Urothelium cell line (cell line): ENCODE results near the gene PLEKHA8.

ENCODE experiments used
- DNase-seq: peaks from one replicate; pipeline ENCODE4 v3.0.0; 2011; ENCODE audit warnings: low spot score, mixed read lengths
- FAIRE-seq: peaks from 2 replicates; lab custom pipeline; 2011; peaks lifted over from hg19 to GRCh38; lab: Jason Lieb, UNC

Gene PLEKHA8

GRCh38 chr7:30140456-30140855 lies 112.2 kb downstream of the PLEKHA8 start:
- FAIRE-seq = no peak

DNA sequence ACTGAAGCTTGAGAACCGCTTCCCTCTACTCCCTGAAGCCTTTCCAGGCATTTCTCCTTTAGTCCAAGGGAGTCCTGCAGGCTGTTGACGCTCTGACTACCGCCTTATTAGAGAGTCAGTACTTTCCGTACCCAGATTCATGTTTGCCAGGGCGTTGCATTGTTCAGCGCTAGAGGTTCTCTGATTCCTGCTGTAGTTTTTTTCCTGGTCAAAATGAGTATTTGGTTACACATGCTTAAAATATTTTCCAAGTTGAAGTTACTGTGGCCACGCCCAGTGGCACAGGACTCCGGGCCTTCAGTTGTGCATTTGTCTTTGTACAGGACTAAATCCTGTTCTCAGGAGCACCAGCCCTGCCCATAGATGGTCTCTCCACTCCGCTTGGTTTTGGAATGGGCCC lies 114.5 kb downstream of the PLEKHA8 start:
- FAIRE-seq = peak; percentile 50
- DNase-seq = peak; percentile 81

More at GRCh38 chr7:30140456-30140855, 112.2 kb downstream of the PLEKHA8 start:
- DNase-seq = no peak

- peak; percentile 79 for FAIRE-seq
- no peak for DNase-seq
Measured at GRCh38 chr7:30143748-30144251, 115.6 kb downstream of the PLEKHA8 start.

DNA sequence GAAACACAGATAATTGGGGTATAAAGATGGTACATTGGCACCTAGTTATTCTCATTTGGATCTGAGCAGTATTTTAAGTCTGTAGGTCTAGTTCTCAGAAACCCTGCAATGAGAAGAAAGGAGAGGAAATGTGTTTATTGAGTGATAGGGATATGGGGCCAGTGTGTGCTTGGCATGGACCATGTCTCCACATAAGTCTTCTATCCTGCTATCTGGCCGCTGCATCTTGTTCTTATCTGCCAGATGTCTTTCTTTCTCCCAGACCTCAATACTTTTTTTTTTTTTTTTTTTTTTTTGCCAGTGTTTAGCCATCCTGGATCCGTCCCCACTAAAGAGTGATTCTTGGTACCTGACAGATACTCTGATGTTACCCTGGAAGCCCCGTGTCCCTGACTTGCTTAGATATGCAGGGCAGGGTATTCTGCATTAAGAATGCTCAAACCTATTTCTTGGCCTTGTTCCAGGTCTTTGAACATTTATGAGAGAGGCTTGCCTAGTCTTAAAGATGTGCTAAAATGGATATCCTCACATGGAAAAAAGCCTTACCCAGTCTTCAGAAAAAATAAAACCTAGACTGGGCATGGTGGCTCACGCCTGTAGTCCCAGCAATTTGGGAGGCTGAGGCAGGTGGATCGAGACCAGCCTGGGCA lies 116.6 kb downstream of the PLEKHA8 start:
- FAIRE-seq (no peak), DNase-seq (no peak)

DNA sequence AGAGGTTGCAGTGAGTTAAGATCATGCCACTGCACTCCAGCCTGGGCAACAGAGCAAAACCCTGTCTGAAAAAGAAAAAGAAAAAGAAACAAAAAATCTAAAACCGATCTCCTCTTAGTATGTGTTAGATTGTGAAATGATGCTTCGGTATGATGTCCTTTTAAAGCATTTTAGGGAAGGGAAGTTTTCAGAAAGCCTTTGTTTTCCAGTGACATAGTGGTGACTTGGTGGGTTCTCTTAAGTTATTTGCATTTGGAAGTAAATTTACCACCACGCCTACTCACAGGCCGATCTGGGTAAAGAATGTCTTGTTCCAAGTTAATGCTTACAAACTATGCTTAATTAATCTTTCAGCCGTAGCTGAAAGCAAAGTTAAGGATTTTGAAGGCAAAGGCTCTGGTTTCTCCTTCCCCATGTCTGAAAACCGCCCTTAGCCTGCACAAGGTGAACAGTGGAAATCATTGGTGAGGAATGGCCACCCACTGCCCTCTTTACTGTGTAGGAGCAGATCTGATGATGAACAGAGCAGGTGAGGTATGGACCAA lies 117.3 kb downstream of the PLEKHA8 start:
- no peak for DNase-seq
- FAIRE-seq = no peak

- no peak for FAIRE-seq
- no peak for DNase-seq
Measured at GRCh38 chr7:30146127-30146612, 118.0 kb downstream of the PLEKHA8 start.

DNA sequence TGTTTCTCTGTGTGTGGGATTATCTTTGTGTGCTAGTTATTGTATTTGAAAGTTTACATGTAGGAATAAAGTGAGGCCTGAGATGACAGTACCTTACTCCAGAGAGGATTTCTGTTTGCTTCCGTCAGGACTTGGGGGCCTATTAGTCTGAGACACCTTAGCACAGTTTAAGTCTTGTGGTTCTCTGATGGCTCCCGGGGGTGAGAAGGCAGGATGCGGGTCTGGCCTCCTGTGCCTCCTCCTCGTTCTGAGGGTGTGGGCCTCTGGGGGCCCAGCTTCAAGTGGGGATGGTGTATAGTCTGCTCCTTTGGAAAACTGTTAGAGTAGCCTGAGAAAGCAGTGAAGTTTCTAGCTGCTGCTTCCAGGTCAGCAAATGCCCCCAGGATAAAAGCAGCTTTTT lies 119.0 kb downstream of the PLEKHA8 start:
- FAIRE-seq (no peak), DNase-seq (no peak)

- no peak for FAIRE-seq
- DNase-seq = no peak
Measured at GRCh38 chr7:30147785-30148184, 119.6 kb downstream of the PLEKHA8 start.

DNA sequence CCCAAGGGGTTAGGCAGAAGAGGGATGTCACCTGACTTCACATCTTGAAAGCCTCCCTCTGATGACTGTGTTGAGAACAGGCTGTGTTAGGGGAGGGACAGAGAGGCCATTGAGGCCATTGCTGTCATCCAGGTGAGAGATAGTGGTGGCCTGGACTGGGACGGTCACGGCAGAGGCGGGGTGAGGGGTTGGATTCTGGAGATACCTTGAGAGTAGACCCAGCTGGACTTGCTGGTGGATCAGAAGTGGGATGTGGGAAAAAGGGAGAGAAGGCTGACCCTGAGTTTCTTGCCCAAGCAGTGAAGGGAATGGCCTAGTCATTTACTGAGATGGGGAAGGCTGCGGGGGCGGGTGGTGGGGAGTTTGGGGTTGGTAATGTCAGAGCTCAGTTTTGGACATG lies 120.2 kb downstream of the PLEKHA8 start:
- FAIRE-seq (peak; percentile 56), DNase-seq (no peak)

GRCh38 chr7:30148951-30149459 lies 120.8 kb downstream of the PLEKHA8 start:
- DNase-seq (no peak), FAIRE-seq (no peak)

DNA sequence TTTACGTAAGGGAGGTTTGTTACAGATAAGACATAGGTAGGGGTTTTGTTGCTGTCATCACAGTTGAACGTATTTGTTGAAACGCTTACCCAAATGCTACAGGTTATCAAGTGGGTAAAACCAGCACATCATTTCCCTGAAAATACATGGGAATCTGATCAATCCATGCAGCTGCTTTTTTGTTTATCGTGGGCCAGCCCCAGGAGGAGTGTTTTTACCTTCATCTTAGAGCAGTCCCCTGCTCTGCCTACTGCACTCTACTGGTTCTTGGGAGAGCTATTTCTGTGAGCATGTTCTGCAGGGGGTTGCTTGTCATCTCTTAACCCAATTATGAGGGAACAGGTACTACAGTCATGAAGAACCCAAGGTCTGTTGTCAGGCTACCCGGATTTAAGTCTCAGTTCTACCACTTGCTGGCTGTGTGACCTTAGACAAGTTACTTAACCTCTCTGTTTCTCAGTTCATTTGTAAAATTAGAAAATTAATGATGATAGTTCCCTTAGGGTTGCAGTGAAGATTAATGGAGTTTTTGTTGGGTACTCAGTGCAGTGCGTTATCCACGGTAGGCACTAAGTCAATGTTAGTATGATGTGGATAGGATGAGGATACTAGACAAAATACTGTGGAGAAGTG lies 121.5 kb downstream of the PLEKHA8 start:
- FAIRE-seq (no peak), DNase-seq (no peak)

DNA sequence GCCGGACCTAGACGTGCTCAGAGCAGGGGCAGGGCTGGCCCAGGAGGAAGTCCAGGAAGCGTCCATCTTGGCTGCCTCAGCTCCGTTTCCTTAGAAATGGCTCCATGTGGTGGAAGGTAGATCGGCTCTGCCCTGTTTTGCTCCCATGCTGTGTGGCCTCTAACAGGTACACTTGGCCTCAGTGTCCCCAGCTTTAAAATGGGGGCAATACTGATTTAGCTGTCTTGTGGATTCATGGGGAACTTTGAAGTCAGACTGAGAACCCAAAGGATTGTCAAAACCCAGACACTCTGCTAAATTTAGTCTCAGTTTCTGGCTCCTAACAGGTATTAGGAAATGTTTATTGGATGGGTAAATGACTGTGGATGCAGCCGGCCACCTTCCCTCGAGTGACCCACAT lies 122.5 kb downstream of the PLEKHA8 start:
- FAIRE-seq (no peak), DNase-seq (no peak)

GRCh38 chr7:30154111-30154587 lies 125.9 kb downstream of the PLEKHA8 start:
- no peak for FAIRE-seq
- no peak for DNase-seq

DNA sequence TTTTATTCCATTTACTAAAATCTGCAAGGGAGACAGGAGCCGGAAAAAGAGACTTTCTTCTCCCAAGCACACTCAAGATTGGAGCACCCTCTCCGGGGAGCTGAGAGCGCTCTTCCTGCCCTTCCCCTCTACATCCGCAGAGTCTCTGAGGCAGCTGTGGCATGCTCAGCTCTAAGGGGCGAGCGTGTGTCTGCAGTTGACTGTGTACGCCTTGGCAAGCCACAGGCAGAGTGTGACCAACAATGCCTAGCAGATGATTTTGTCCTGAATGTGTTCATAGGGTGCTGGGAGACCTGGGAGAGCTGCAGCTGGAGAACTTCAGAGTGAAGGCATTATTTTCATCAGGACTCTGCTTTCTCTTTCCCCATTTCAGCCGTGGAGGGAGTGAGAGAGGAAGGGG lies 127.3 kb downstream of the PLEKHA8 start:
- no peak for FAIRE-seq

DNA sequence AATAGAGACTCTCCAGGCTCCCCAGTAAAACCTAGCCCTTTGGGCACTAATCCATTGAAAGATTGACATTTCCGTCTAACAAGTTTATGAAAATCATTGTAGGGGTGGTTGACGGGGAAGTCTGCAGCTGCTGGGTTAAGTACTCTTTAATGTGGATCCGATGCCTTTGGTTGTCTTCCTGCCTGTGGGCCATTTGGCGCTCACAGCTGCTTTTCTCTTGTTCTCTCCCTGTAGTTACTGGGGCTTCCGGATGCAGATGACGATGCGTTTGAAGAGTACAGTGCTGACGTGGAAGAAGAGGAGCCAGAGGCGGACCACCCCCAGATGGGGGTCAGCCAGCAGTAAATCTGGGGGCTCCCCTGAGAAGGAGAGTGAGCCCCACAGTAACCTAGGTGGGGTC lies 129.0 kb downstream of the PLEKHA8 start:
- FAIRE-seq (no peak), DNase-seq (no peak)

More for the DNA sequence above, 127.3 kb downstream of the PLEKHA8 start:
- DNase-seq = no peak

GRCh38 chr7:30159163-30159562 lies 131.0 kb downstream of the PLEKHA8 start:
- FAIRE-seq (no peak), DNase-seq (no peak)

DNA sequence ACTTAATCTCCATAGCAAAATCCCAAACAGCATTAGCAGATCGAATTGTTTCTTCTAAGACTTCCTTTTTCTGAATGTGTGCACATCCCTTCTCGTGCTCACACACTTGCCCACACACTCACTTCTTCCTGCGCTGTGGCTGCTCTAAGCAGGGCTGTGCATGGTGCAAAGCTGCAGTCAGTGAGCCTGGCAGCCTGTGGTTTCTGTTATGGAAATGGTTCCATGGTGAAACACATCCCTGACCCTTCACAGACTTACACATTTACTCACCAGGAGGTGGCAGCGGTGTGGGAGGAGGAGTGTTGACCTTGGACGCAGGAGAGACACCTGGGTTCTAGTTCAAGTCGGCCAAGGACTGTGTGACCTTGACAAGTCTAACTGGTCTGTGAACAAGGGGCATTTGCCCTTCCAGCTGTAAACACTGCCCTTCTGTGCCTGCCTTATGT lies 131.5 kb downstream of the PLEKHA8 start:
- no peak for DNase-seq
- no peak for FAIRE-seq

DNA sequence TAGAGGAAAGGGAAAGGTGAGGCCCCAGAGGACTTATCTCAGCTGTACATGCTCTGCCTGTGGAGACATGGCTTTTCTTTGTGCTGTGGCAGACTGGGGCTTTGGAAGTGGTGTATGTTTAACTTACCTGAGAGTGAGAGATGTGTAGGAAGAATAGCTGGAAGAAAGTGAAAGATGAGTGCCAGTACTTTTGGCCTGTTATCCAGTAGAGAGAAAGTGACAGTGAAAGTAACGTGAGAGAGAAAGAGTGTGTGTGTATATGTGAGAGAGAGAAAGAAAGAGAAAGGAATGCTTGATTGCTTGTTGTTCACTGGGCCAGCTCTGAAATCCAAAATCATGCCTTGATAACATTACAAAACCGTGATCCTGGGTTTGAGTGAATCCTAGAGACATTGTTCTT lies 132.1 kb downstream of the PLEKHA8 start:
- FAIRE-seq (no peak), DNase-seq (no peak)

- no peak for DNase-seq
Measured at GRCh38 chr7:30162133-30162532, 133.9 kb downstream of the PLEKHA8 start.

DNA sequence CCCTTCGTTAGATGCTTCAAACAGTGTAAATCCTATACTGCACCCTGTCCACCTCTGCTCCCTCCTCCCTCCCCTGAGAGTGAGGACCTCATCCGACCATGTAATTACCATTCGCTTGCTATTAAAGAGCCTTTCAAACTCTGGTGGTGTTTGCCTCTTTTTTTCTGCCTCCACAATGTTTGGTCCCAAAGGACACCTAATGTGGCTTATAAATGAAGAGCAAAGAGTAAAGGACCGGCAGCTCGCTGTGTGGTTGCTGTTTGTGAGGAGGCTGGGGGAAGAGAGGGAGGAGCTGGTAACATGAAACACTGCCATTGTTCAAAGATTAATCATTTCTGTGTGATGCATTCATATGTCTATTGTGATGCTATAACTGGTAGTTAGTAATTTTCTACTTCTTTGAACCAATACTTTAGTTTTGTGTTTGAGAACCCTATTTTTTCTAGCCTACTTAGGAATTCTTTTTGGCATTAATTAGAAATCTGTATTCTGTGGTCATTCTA lies 134.5 kb downstream of the PLEKHA8 start:
- FAIRE-seq (no peak), DNase-seq (peak; percentile 70)

More at GRCh38 chr7:30162133-30162532, 133.9 kb downstream of the PLEKHA8 start:
- FAIRE-seq = no peak

DNA sequence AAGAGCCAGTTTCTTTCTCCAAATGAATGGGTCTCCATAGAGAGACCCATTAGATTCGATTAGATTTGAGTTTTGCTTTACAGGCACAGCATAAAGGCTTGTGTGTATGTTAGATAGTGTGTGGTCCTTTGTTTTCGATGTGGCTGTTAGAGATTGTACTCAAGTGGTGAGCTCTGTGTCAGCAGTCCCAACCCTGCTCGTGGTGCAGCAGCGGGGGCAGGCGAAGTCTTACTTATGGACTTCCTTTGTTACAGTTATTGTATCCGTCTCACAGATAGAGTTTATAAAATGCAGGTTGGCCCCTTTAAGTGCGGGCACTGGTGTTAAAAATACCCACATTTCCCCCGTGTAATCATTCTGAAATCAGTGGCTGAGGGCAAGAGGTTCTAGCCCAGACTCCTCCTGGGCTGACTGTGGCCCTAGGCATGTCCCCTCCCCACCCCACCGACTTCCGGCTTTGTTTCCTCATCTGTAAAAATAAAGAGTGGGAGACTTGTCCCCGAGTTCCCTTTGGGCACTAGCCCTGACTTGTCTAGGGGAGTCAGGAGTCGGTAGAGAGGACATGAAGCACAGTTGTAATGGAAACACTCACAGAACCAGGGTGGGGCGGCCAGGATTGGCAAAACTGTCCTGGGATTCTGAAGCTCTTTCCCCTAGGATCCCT lies 135.2 kb downstream of the PLEKHA8 start:
- FAIRE-seq (peak; percentile 5), DNase-seq (no peak)
